HG02973 (cell line): ENCODE measurements around the gene ZNF10.

Experiments used
- ATAC-seq: cut with Tn5 transposase; IDR thresholded peaks from one replicate; pipeline ENCODE4 v1.9.1; 2021; ENCODE audit warnings: moderate library complexity; ENCODE audit not compliant: unreplicated experiment

ZNF10 gene

GRCh38 chr12:133192847-133193246 lies 62.4 kb downstream of the ZNF10 start:
- ATAC-seq = no peak

- ATAC-seq = no peak
These were observed 71.5 kb downstream of the ZNF10 start for GRCh38 chr12:133201888-133202287.

- ATAC-seq = no peak
These were observed 72.3 kb downstream of the ZNF10 start for GRCh38 chr12:133202493-133203343.

GRCh38 chr12:133203344-133204263 lies 73.2 kb downstream of the ZNF10 start:
- no peak for ATAC-seq

GRCh38 chr12:133204264-133204603 lies 73.8 kb downstream of the ZNF10 start:
- ATAC-seq = no peak

GRCh38 chr12:133206390-133206789 lies 76.0 kb downstream of the ZNF10 start:
- no peak for ATAC-seq
